Neuronal stem cell (in vitro differentiated cells): ENCODE data around the gene F13A1.

ENCODE experiments used
- DNase-seq: peaks from one replicate; pipeline ENCODE4 v3.0.0-alpha.2; 2013; ENCODE audit warnings: low spot score
- H2AFZ ChIP-seq: one replicate; pipeline ENCODE4 v1.6.1; 2013; ENCODE audit warnings: mild to moderate bottlenecking, low read length, inconsistent platforms
- H2AK5ac ChIP-seq: 2 replicates; pipeline ENCODE4 v1.6.1; 2013; ENCODE audit warnings: low read depth, mild to moderate bottlenecking, inconsistent platforms, low read length, moderate library complexity, mixed read lengths
- H2BK120ac ChIP-seq: 2 replicates; pipeline ENCODE4 v1.6.1; 2013; ENCODE audit warnings: low read depth, mild to moderate bottlenecking, inconsistent platforms, low read length, moderate library complexity, mixed read lengths
- H2BK12ac ChIP-seq: one replicate; pipeline ENCODE4 v1.6.1; 2013; ENCODE audit warnings: low read length, inconsistent platforms
- H2BK15ac ChIP-seq: 2 replicates; pipeline ENCODE4 v1.6.1; 2013; ENCODE audit warnings: mild to moderate bottlenecking, low read length, inconsistent platforms, mixed read lengths
- H2BK5ac ChIP-seq: one replicate; pipeline ENCODE4 v1.6.1; 2013; ENCODE audit warnings: inconsistent platforms, mild to moderate bottlenecking, low read length, moderate library complexity
- H3K14ac ChIP-seq: one replicate; pipeline ENCODE4 v1.6.1; 2013; ENCODE audit warnings: low read length, inconsistent platforms
- H3K18ac ChIP-seq: 2 replicates; pipeline ENCODE4 v1.6.1; 2013; ENCODE audit warnings: low read length, inconsistent platforms
- H3K23ac ChIP-seq: 2 replicates; pipeline ENCODE4 v1.6.1; 2013; ENCODE audit warnings: low read depth, mild to moderate bottlenecking, mixed read lengths, low read length, inconsistent platforms; ENCODE audit not compliant: poor library complexity
- H3K27ac ChIP-seq: replicated peaks from 3 replicates; pipeline ENCODE4 v1.5.1; 2013; ENCODE audit warnings: low read length, inconsistent platforms
- H3K27me3 ChIP-seq, 3 experiments: 2 replicates each; pipeline ENCODE4 v1.6.1; 2013; ENCODE audit warnings: low read length in 3 of 3, mild to moderate bottlenecking in 2 of 3, inconsistent platforms in 1 of 3, low read depth in 1 of 3, mixed read lengths in 1 of 3, moderate library complexity in 1 of 3; ENCODE audit not compliant: control insufficient read depth in 3 of 3, insufficient read depth in 3 of 3
- H3K36me3 ChIP-seq, 2 donors: replicated peaks in 1 of 2; 2 replicates each; pipeline ENCODE4 v1.6.1; 2013; ENCODE audit warnings: low read length in 2 of 2; ENCODE audit not compliant: control insufficient read depth in 2 of 2, insufficient read depth in 2 of 2
- H3K4ac ChIP-seq: 2 replicates; pipeline ENCODE4 v1.6.1; 2013; ENCODE audit warnings: inconsistent platforms, mild to moderate bottlenecking, low read length, moderate library complexity
- H3K4me1 ChIP-seq, 2 donors: 1 replicate in 1 of 2; 2 replicates in 1 of 2; pipeline ENCODE4 v1.6.1; 2013; ENCODE audit warnings: low read length in 2 of 2, low read depth in 1 of 2; ENCODE audit not compliant: control insufficient read depth in 2 of 2, insufficient read depth in 1 of 2
- H3K4me2 ChIP-seq: one replicate; pipeline ENCODE4 v1.6.1; 2013; ENCODE audit warnings: mild to moderate bottlenecking, low read length, inconsistent platforms; ENCODE audit not compliant: insufficient read depth, poor library complexity, severe bottlenecking
- H3K4me3 ChIP-seq, 2 donors: 2 replicates each; pipeline ENCODE4 v1.5.1; 2013; ENCODE audit warnings: low read length in 2 of 2, mild to moderate bottlenecking in 2 of 2, inconsistent platforms in 1 of 2, moderate library complexity in 1 of 2
- H3K79me1 ChIP-seq: one replicate; pipeline ENCODE4 v1.6.1; 2013; ENCODE audit warnings: low read depth, mild to moderate bottlenecking, inconsistent platforms, low read length, moderate library complexity
- H3K9ac ChIP-seq: one replicate; pipeline ENCODE4 v1.6.1; 2013; ENCODE audit warnings: mild to moderate bottlenecking, low read depth, low read length, inconsistent platforms; ENCODE audit not compliant: poor library complexity
- H3K9me3 ChIP-seq, 2 donors: replicated peaks in 1 of 2; 2 replicates each; pipeline versions ENCODE3 to v1.6.1; 2013; ENCODE audit warnings: low read length in 2 of 2, mild to moderate bottlenecking in 2 of 2, inconsistent platforms in 1 of 2, low read depth in 1 of 2, mixed read lengths in 1 of 2, moderate library complexity in 1 of 2; ENCODE audit not compliant: control insufficient read depth in 2 of 2, insufficient read depth in 1 of 2
- H4K8ac ChIP-seq: one replicate; pipeline ENCODE4 v1.6.1; 2013; ENCODE audit warnings: low read depth, mild to moderate bottlenecking, inconsistent platforms, low read length, moderate library complexity
- H4K91ac ChIP-seq: one replicate; pipeline ENCODE4 v1.6.1; 2013; ENCODE audit warnings: low read length, low read depth, mild to moderate bottlenecking, inconsistent platforms; ENCODE audit not compliant: poor library complexity
- WGBS, 2 donors: extraction: QIAGEN DNeasy Blood & Tissue Kit; methylation state at CpG; one replicate each; pipeline ENCODE4 v1.1.7; 2013; ENCODE audit warnings: missing lambda C conversion rate in 2 of 2, mixed read lengths in 1 of 2; ENCODE audit not compliant: insufficient read length in 2 of 2, insufficient replicate concordance in 1 of 2; ENCODE audit errors: extremely low coverage in 2 of 2; 5-methylcytosine and 5-hydroxymethylcytosine counted together

The F13A1 gene

DNA sequence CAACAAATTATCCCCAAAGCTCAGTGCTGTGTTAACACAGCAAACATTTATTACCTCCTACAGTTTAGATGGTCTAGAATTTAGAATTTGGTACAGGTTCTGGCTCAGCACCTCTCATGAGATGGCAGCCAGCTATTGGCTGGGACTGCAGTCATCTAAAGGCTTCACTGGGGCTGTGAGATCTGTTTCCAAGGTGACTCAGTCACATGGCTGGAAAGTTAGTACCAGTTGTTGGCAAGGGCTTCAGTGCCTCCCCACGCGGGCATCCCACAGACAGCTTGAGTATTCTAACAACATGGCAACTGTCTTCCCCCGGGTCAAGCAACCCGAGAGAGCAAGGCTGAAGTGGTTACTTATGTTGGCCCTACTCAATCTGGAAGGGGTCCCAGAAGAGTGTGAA lies 44.8 kb upstream of the F13A1 start:
- Histone ChIP-seq H3K36me3 (no peaks in the 10 kb centered on the region), H2BK15ac (no peak overlapping the region), H3K4ac (no peak overlapping the region), H4K91ac (no peak overlapping the region), H2BK5ac (no peak overlapping the region), H2BK12ac (no peak overlapping the region), H2BK120ac (no peak overlapping the region), H3K4me2 (no peak overlapping the region), H3K79me1 (no peaks in the 10 kb centered on the region), H3K23ac (no peak overlapping the region), H3K27ac (no peak overlapping the region), H2AFZ (no peak overlapping the region), H3K27me3 (no peaks in the 10 kb centered on the region), H3K18ac (no peak overlapping the region), H3K4me1 (peaks cover 3 to 4% of the 10 kb centered on the region in 2 donors), H3K4me3 (no peak overlapping the region), H3K9ac (no peak overlapping the region), H4K8ac (no peak overlapping the region), H3K9me3 (no peaks in the 10 kb centered on the region), H3K14ac (no peak overlapping the region), H2AK5ac (no peak overlapping the region)
- no peak for DNase-seq
- no CpG with 5 or more reads among the region's 4 CpGs for WGBS, 2 donors

- Histone ChIP-seq H3K4me2 (no peak overlapping the region), H3K23ac (no peak overlapping the region), H3K14ac (no peak overlapping the region), H3K9me3 (no peaks in the 10 kb centered on the region), H3K9ac (no peak overlapping the region), H3K4ac (no peak overlapping the region), H4K91ac (no peak overlapping the region), H3K18ac (no peak overlapping the region), H3K4me3 (no peak overlapping the region), H3K27ac (no peak overlapping the region), H2BK120ac (no peak overlapping the region), H2AFZ (no peak overlapping the region), H2AK5ac (no peak overlapping the region), H2BK5ac (no peak overlapping the region), H3K36me3 (no peaks in the 10 kb centered on the region), H4K8ac (no peak overlapping the region), H3K79me1 (no peaks in the 10 kb centered on the region), H3K27me3 (no peaks in the 10 kb centered on the region), H3K4me1 (peaks cover 3 to 4% of the 10 kb centered on the region in 2 donors), H2BK12ac (no peak overlapping the region), H2BK15ac (no peak overlapping the region)
- no peak for DNase-seq
- WGBS, 2 donors: no CpG with 5 or more reads among the region's 5 CpGs
These were observed 41.8 kb upstream of the F13A1 start for GRCh38 chr6:6362056-6362840.

- no peak overlapping the region for H2AFZ ChIP-seq
- H2BK120ac ChIP-seq: no peak overlapping the region
- no peak overlapping the region for H3K23ac ChIP-seq
- no peaks in the 10 kb centered on the region for H3K79me1 ChIP-seq
- no peak overlapping the region for H3K18ac ChIP-seq
- H2BK12ac ChIP-seq: no peak overlapping the region
- no peaks in the 10 kb centered on the region for H3K9me3 ChIP-seq
- H2BK5ac ChIP-seq: no peak overlapping the region
- WGBS, 2 donors: no CpG with 5 or more reads among the region's 3 CpGs
- DNase-seq: no peak
- no peak overlapping the region for H4K8ac ChIP-seq
- H3K27ac ChIP-seq: no peak overlapping the region
- no peak overlapping the region for H3K4me2 ChIP-seq
- peaks cover 0 to 3% of the 10 kb centered on the region in 2 donors for H3K4me1 ChIP-seq
- no peak overlapping the region for H2BK15ac ChIP-seq
- no peak overlapping the region for H3K14ac ChIP-seq
- H3K4ac ChIP-seq: no peak overlapping the region
- no peaks in the 10 kb centered on the region for H3K36me3 ChIP-seq
- H2AK5ac ChIP-seq: no peak overlapping the region
- H3K9ac ChIP-seq: no peak overlapping the region
- H3K27me3 ChIP-seq: no peaks in the 10 kb centered on the region
- H3K4me3 ChIP-seq: no peak overlapping the region
- no peak overlapping the region for H4K91ac ChIP-seq
These were observed 37.1 kb upstream of the F13A1 start for GRCh38 chr6:6357530-6357929.

- Histone ChIP-seq H2BK12ac (no peak overlapping the region), H2AK5ac (no peak overlapping the region), H3K23ac (no peak overlapping the region), H3K4me2 (no peak overlapping the region), H3K4me1 (peaks cover 0 to 3% of the 10 kb centered on the region in 2 donors), H3K4me3 (no peak overlapping the region), H4K8ac (no peak overlapping the region), H2AFZ (no peak overlapping the region), H3K4ac (no peak overlapping the region), H2BK120ac (no peak overlapping the region), H3K79me1 (no peaks in the 10 kb centered on the region), H3K18ac (no peak overlapping the region), H3K27me3 (no peaks in the 10 kb centered on the region), H2BK15ac (no peak overlapping the region), H3K36me3 (no peaks in the 10 kb centered on the region), H3K9ac (no peak overlapping the region), H3K9me3 (no peaks in the 10 kb centered on the region), H2BK5ac (no peak overlapping the region), H4K91ac (no peak overlapping the region), H3K14ac (no peak overlapping the region), H3K27ac (no peak overlapping the region)
- no peak for DNase-seq
- no CpG with 5 or more reads among the region's 6 CpGs for WGBS, 2 donors
These were observed 36.6 kb upstream of the F13A1 start for GRCh38 chr6:6357032-6357431.
